HG02970 (cell line): ENCODE measurements around the gene OGFR.
"Not testable (repeated sequence)": the region's sequence is repeated elsewhere in the genome, so short reads cannot be mapped to it uniquely, and the experiment has no call there.

Source experiments
- ATAC-seq: cut with Tn5 transposase; IDR thresholded peaks from one replicate; pipeline ENCODE4 v1.9.1; 2021; ENCODE audit warnings: mild to moderate bottlenecking, moderate library complexity, moderate number of reproducible peaks; ENCODE audit not compliant: unreplicated experiment, low FRiP score

Gene OGFR

DNA sequence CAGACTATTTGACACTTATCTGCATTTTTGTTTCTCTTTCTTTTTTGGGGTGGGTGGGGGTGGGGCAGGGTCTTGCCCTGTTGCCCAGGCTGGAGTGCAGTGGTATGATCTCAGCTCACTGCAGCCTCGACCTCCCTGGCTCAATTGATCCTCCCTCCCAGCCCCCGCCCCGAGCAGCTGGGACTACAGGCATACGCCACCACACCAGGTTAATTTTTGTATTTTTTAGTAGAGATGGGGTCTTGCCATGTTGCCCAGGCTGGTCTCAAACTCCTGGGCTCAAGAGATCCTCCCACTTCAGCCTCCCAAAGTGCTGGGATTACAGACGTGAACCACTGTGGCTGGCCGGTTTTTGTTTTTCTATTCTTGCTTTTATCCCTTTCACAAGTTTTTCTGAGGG is 48.7 kb downstream of the OGFR start:
- not testable (repeated sequence) for ATAC-seq

DNA sequence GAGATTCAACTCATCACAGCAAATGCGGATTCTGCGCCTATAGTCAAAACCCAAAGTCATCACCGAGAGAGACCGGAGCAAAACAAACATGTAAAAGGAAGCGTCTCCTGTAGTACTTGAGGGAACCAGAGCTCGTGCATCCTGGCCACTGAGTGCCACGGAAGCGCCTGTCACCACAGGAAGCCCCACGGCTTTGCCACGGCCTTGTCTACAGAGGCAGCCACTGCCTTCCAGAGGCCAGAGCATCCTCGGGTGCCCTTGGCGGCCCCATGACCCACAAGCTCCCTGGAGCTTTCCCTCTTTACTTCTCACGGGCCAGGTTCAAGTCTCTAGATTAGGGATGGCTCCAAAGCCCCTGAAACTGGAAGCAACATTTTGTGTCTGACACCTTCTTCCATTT is 49.5 kb downstream of the OGFR start:
- ATAC-seq, result no peak

DNA sequence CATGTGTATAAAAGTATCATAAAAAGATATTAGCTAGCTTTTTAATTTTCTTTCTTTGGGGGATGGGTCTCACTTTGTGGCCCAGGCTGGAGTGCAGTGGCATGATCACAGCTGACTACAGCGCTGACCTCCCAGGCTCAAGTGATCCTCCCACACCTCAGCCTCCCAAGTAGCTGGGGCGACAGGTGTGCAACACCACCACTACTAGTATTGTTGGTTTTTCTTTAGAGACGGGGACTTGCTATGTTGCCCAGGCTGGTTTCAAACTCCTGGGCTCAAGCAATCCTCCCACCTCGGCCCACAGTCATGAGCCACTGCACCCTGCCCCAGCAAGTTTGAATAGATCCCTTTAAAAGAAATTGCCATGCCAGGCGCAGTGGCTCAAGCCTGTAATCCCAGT is 50.5 kb downstream of the OGFR start:
- no peak for ATAC-seq

DNA sequence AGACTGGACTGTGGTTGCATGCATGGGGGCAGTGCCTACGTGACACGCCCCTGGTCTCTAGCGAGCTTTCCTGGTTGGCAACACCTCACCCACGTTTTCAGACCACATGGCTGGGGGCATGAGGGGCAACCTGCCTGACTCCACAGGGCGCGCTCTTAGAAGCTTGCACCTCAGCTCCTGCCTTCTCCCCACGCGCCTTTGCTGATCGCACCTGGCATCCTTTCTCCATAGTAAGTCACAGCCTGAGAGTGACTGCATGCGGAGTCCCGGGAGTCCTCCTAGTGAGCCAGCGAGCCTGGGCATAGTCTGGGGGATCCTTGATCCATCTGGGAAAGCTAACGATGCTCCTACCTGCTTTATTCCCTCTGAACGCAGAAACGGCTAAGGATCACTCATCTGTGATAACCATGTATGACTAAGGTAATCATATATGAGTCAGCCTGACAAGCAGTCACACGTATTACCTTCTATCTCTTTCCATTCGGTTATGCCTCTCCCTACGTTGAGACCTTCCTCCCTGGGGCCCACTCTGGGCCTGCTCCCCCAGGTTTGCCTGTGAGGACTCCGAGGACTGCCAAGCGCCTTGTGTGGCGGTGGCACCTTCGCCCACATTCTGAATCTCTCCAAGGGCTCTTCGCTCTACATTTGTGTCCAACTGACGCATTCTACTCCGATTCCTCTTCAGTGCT is 52.4 kb downstream of the OGFR start:
- ATAC-seq, result no peak

DNA sequence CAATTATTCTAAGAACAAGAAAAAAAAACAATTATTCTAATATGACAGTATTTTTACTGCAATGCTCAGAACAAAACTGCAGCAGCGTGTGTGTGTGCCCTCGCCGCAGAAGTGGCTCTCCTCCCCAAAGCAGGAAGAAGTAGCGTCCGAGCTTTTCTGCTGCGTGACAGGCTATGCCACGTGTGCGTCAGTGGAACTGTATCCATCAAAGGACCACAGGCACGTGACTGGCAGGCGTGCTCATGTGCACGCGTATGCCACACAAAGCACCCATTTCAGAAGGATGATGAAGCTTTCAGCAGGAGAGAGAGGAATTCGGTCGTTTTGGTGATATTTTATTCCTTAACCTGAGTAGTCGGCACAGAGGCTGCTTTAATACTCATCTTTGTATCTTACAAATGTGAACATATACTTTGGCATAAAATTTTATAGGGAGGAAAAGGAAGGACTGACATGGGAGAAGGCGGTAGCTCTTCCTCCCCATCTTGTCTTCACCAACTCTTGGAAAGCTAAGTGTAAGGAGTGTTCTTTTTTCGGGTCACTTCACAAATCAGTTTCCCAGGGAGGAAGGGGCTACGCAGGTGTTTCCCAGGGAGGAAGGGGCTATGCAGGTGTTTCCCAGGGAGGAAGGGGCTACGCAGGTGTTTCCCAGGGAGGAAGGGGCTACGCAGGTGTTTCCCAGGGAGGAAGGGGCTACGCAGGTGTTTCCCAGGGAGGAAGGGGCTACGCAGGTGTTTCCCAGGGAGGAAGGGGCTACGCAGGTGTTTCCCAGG is 53.6 kb downstream of the OGFR start:
- ATAC-seq, result no peak

DNA sequence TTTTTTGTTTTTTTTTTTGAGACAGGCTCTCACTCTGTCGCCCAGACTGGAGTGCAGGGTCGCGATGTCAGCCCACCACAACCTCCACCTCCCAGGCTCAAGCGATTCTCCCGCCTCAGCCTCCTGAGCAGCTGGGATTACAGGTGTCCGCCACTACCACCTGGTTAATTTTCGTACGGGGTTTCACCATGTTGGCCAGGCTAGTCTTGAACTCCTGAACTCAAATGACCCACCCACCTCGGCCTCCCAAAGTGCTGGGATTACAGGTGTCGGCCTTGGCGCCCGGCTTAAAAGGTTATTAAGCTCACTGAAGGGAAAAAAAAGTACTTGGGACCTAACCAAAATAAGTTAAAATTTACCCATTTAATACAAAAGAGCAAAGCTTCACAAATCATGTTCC is 55.1 kb downstream of the OGFR start:
- no peak for ATAC-seq

DNA sequence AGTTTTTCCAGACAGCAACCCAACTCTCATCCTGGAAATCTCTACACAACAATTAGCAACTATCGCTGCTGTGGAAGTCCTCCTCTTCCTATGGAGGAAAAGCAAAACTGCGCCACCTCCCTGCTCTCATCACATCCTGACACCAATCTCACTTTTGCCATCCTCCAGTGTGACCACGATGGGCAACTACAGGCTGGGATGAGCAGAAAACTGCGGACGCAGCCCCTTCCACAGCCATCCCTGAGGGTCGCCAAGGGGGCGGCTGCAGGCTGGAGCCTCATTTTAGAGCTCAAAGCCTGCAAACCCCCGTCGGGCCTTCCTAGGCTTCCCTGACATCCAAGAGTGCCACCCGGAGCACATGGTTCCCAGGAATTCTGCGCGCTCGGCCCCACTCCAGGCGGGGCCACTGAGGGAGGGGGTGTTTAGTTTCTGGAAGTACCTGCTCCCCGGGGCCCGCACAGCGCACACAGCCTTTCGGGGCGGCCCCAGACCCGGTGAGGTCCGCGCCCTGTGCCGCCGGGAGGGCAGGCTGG is 55.8 kb downstream of the OGFR start:
- no peak for ATAC-seq

DNA sequence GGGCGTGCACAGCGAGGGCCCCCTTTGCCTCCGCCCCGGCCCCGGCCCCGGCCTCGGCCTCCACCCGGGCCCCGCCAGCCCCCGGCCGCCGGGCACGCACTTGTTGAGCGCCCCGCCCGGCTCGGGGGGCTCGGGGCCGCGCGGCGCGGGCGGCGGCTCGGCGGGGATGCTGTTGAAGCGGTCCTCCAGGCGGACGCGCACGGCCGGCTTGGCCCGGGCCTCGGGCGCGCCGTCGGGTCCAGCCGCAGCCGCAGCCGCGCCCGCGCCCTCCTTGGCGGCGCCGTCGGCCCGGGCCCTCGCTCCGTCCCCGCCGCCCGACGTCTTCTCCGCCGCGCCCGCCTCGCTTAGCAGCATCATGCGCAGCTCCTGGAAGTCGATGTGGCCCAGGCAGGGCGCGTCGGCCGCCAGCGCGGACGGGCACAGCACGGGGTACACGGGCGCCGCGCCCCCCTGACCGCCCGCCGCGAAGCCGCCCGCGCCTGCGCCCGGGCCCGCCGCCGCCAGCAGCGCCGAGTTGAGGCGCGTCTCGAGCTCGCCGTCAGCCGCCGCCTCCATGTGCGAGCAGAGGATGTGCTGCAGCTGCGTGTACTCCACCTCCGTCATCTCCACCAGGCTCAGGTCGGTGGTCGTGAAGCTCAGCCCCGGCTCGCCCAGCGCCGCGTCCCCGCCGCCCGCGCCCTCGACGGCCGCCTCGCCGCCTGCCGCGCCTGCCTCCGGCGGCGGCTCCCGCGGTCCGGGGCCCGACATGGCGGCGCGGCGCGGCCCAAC is 56.5 kb downstream of the OGFR start:
- peak; percentile 19 for ATAC-seq

DNA sequence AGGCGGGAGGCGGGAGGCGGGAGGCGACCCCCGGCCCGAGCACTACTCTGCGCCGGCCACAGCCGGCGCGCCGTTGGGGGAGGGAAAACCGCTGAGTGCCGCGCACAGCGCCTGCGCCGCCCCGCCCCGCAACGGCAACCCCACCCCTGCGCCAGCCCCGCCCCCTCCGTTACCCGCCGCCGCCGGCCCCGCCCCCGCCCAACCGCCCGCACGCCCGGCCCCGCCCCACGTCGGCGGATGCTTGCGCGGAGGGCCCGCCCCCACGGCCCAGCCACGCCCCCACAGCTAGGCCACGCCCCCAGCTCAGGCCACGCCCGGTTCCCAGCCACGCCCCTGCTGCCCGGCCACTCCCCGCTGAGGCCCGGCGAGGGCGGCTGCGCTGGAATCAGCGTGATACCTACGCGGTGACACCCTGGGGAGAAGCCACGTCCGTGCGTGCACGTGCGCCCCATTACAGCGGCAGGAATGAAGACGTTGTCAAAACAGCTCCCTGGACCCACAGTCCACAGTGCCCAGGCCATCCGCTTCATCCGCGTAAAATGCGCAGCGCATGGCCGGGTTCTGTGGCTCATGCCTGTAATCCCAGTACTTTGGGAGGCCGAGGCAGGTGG is 57.2 kb downstream of the OGFR start, which contains the start of gene TCFL5:
Gene TCFL5 (minus strand): TSS at position 97 of the 611 bp plus-strand sequence. CDS start 152 bp downstream, outside the sequence.
- peak; percentile 73 for ATAC-seq
